ENCODE data around the gene STX18. TPM values are rescaled to one million over a fixed set of nuclear protein-coding genes. Genes with fewer than 3 reads are reported as not detected.

STX18 gene
- total RNA-seq, 4 donors from 2014 or later, result 23.8 to 42.1 (median 27.2) TPM

DNA sequence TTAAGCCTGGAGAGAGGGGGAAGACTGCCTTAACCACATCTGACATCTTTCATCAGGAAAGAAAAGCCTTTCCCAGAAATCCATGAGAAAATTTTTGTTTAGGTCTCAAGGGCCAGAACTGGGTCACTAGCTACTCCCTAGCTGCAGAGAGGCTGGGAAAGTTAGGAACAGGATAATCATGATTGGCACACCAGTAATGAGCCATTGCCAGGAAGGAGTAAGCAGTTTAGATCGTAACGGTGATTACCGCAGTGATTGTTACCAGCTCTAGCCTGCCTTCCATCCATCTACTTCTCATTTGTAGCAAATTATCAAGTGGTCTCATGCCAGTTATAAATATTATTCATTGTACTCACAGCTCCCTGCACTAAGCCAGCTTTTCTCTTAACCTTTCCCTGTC lies 22.7 kb upstream of the STX18 start:
- Histone ChIP-seq H3K4me1 (no peaks in the 10 kb centered on the region), H3K27me3 (no peaks in the 10 kb centered on the region), H3K36me3 (no peaks in the 10 kb centered on the region), H3K9me3 (no peaks in the 10 kb centered on the region), H3K4me3 (replicated peaks in 1 of 3) (no peak overlapping the region), H3K27ac (no peak overlapping the region)
- DNase-seq, result no peak
- intact Hi-C loops (cut with DNase I), result no loop called here
- TF ChIP-seq, protein P1, sequence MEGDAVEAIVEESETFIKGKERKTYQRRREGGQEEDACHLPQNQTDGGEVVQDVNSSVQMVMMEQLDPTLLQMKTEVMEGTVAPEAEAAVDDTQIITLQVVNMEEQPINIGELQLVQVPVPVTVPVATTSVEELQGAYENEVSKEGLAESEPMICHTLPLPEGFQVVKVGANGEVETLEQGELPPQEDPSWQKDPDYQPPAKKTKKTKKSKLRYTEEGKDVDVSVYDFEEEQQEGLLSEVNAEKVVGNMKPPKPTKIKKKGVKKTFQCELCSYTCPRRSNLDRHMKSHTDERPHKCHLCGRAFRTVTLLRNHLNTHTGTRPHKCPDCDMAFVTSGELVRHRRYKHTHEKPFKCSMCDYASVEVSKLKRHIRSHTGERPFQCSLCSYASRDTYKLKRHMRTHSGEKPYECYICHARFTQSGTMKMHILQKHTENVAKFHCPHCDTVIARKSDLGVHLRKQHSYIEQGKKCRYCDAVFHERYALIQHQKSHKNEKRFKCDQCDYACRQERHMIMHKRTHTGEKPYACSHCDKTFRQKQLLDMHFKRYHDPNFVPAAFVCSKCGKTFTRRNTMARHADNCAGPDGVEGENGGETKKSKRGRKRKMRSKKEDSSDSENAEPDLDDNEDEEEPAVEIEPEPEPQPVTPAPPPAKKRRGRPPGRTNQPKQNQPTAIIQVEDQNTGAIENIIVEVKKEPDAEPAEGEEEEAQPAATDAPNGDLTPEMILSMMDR (IDR thresholded peaks at IDR 0.05), result no peak
- TF ChIP-seq POLR2A (IDR thresholded peaks at IDR 0.05), result no peak
- WGBS, 2 donors, result 75 to 85% methylated on average over 3 of the region's 3 CpGs

DNA sequence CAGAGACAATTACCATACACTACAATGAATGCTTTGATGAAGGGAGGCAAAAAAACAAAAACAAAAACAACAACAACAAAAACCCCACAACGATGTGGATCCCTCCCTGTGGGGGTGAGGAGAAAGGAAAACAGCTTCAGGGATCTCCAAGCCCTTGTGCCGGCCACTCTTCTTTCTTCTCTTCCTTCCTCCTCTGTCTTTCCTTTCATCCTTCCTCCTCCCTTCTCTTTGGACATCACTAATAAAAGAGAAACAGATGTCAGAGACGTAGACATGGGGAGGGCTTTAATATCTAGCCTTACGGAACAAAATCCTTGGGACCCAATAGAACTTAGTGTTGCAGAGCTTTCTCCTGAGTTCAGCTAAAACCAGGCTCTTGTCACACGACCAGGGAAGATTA lies 18.8 kb upstream of the STX18 start:
- DNase-seq, result no peak
- Histone ChIP-seq H3K9me3 (no peaks in the 10 kb centered on the region), H3K36me3 (no peaks in the 10 kb centered on the region), H3K27ac (no peak overlapping the region), H3K27me3 (no peaks in the 10 kb centered on the region), H3K4me1 (no peaks in the 10 kb centered on the region), H3K4me3 (replicated peaks in 1 of 3) (no peak overlapping the region)
- WGBS, 2 donors, result 65 to 72% methylated on average over 5 of the region's 5 CpGs
- TF ChIP-seq, protein P1 (IDR thresholded peaks at IDR 0.05), result no peak
- TF ChIP-seq POLR2A (IDR thresholded peaks at IDR 0.05), result no peak
- intact Hi-C loops (cut with DNase I), result no loop called here

DNA sequence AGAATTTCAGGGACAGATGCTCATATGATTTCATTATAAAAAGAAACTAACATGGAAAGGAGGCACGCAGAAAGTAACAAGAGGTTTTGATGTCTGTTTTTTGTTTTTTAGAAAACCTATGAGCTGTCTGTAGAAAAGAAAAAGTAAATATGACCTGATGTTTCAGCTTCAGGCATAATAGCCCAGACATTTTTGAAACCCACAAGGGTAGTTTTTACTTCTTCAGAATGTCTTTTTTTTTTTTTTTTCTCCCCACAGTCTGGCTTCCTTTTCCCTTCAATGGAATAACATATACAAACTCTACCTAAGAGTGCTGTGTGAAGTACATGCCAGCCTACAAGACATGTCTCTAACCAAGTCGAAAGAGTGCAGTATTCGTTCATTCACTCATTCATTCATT lies 18.3 kb upstream of the STX18 start:
- H3K4me3 ChIP-seq (replicated peaks in 1 of 3), result no peak overlapping the region
- H3K27me3 ChIP-seq, result no peaks in the 10 kb centered on the region
- no peak for TF ChIP-seq POLR2A (IDR thresholded peaks at IDR 0.05)
- TF ChIP-seq, protein P1 (IDR thresholded peaks at IDR 0.05), result no peak
- DNase-seq, result no peak
- no peaks in the 10 kb centered on the region for H3K9me3 ChIP-seq
- H3K4me1 ChIP-seq, result no peaks in the 10 kb centered on the region
- intact Hi-C loops (cut with DNase I), result no loop called here
- H3K27ac ChIP-seq, result no peak overlapping the region
- H3K36me3 ChIP-seq, result no peaks in the 10 kb centered on the region
- WGBS, 2 donors, result 79 to 89% methylated on average over 3 of the region's 3 CpGs

DNA sequence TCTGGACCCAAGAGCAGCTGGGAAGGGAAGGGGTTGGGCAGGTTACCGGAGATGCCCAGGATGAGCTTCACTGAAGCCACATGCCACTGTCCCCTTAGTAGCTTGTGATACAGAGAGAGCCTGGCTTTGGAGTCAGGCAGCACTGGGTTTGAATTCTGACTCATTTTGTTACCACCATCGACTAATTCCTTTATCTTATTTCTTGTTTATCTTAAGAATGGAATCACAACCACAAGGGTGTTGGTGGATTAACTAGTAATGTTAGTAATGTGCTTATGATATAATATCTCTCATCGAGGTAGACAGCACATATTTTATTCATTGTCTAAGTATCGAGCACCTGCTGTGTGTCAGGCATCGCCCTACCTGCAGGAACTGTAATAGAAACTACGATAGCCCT lies 17.7 kb upstream of the STX18 start:
- no peaks in the 10 kb centered on the region for H3K4me1 ChIP-seq
- no peaks in the 10 kb centered on the region for H3K9me3 ChIP-seq
- TF ChIP-seq POLR2A (IDR thresholded peaks at IDR 0.05), result no peak
- TF ChIP-seq, protein P1 (IDR thresholded peaks at IDR 0.05), result no peak
- WGBS, 2 donors, result 77 to 92% methylated on average over 6 of the region's 6 CpGs
- DNase-seq, result no peak
- no peak overlapping the region for H3K27ac ChIP-seq
- no peaks in the 10 kb centered on the region for H3K27me3 ChIP-seq
- intact Hi-C loops (cut with DNase I), result no loop called here
- no peaks in the 10 kb centered on the region for H3K36me3 ChIP-seq
- H3K4me3 ChIP-seq (replicated peaks in 1 of 3), result no peak overlapping the region

DNA sequence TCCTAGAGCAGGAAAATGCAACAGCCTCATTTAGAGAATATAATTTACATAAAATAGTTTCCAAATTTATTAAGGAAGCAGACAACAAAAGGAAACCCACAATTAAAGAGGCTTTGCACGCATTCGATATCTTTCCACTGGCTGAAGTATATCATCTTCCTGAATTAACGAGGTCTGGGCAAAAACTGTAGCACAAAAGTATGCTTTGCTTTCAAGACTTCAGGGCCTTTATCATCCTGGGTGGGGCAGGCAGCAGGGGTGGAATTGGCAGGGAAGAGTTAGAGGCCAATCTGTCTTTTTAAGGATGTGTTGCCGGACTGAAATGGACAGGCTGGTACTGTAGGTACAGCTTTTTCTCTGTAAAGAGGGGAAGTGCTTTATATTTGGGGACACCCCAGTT lies 17.0 kb upstream of the STX18 start:
- no peaks in the 10 kb centered on the region for H3K36me3 ChIP-seq
- H3K27ac ChIP-seq, result no peak overlapping the region
- no peaks in the 10 kb centered on the region for H3K4me1 ChIP-seq
- no peaks in the 10 kb centered on the region for H3K9me3 ChIP-seq
- no peaks in the 10 kb centered on the region for H3K27me3 ChIP-seq
- intact Hi-C loops (cut with DNase I), result no loop called here
- 70 to 95% methylated on average over 4 of the region's 4 CpGs for WGBS, 2 donors
- no peak for TF ChIP-seq POLR2A (IDR thresholded peaks at IDR 0.05)
- TF ChIP-seq, protein P1 (IDR thresholded peaks at IDR 0.05), result no peak
- H3K4me3 ChIP-seq (replicated peaks in 1 of 3), result no peak overlapping the region
- DNase-seq, result no peak

Measured in thyroid gland (tissue), 4 donors.